ENCODE data around the gene TAB2.

DNA sequence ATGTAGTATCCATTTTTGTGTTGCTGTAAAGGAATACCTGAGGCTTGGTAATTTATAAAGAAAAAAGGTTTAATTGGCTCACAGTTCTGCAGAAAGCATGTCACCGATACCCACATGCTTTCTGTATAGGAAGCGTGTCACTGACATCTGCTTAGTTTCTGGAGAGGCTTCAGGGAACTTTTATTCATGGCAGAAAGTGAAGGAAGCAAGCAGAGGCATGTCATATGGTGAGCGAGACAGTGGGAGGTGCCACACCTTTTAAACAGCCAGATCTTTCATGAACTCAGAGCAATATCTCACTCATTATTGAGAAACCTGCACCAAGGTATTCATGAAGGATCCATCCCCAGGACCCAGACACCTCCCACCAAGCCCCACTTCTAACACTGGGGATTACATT, 86.0 kb downstream of the TAB2 start:
- TF ChIP-seq POLR2A (IDR thresholded peaks at IDR 0.05), result no peak
- TF ChIP-seq, protein P1, sequence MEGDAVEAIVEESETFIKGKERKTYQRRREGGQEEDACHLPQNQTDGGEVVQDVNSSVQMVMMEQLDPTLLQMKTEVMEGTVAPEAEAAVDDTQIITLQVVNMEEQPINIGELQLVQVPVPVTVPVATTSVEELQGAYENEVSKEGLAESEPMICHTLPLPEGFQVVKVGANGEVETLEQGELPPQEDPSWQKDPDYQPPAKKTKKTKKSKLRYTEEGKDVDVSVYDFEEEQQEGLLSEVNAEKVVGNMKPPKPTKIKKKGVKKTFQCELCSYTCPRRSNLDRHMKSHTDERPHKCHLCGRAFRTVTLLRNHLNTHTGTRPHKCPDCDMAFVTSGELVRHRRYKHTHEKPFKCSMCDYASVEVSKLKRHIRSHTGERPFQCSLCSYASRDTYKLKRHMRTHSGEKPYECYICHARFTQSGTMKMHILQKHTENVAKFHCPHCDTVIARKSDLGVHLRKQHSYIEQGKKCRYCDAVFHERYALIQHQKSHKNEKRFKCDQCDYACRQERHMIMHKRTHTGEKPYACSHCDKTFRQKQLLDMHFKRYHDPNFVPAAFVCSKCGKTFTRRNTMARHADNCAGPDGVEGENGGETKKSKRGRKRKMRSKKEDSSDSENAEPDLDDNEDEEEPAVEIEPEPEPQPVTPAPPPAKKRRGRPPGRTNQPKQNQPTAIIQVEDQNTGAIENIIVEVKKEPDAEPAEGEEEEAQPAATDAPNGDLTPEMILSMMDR (IDR thresholded peaks at IDR 0.05), result no peak
- no peak for TF ChIP-seq POLR2AphosphoS5 (IDR thresholded peaks at IDR 0.05)
